ENCODE data around the gene TIAL1.
A peak's percentile ranks its signal among the peaks of the same experiment; 100 is the strongest.
"Not testable (repeated sequence)": the region's sequence is repeated elsewhere in the genome, so short reads cannot be mapped to it uniquely, and the experiment has no call there.

Gene TIAL1

DNA sequence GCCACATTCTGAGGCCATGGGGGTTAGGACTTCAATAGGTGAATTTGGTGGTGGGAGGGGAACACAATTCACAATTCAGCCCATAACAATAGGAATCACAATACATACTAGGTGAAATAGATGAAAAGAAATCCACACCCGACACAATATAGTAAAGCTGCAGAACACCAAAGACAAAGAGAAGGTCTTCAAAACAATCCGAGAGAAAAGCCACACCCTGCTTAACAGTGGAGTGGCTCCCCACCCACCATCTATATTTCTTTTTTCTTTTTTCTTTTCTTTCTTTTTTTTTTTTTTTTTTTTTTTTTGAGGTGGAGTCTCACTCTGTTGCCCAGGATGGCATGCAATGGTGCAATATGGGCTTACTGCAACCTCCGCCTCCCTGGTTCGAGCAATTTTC, 14.7 kb upstream of the TIAL1 start:
- no peak for DNase-seq

- no peak for DNase-seq
Observed at GRCh38 chr10:119609516-119609915, 12.8 kb upstream of the TIAL1 start.

DNA sequence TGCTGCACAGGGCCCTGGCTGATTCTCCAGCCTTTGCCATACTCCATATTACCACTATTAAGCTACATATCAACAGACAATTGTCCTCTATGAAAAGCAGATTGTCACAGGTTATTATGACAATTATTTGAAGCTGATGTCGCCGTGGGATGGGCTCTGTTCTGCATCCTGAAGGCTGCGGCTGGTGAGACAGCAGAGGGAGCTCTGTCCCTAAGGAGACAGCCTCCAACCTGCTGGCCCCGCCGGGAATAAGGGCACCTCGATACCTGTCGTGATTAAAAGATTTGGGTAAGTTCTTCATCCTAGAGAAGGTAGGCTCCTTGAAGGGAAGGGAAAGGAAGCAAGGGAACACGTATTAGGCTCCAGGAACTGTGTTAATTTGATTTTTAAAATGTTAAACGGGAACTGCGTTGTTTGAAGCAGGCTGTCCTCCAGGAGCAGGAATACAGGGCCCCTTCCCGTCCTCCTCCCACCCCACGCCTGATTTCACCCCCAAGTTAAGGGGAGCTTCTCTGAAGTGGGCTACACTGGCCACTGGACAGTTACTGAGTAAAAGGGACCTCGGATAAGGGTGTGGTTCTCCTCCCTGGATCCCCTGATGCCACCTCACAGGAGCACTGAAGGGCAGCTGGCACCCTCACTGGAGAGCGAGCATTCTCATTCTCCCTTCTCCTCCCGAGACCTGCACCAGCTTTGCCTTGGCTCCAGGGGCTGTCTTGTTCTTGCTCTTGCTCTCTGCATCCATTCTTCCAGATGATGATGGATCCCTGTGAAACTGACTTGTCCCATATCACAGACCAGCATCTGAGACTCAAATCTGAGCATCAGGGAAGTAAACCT, 11.8 kb upstream of the TIAL1 start:
- peak; percentile 30 for DNase-seq

GRCh38 chr10:119604468-119604867, 7.7 kb upstream of the TIAL1 start:
- no peak for DNase-seq

GRCh38 chr10:119602241-119603095, 5.7 kb upstream of the TIAL1 start:
- DNase-seq, result peak; percentile 10

DNA sequence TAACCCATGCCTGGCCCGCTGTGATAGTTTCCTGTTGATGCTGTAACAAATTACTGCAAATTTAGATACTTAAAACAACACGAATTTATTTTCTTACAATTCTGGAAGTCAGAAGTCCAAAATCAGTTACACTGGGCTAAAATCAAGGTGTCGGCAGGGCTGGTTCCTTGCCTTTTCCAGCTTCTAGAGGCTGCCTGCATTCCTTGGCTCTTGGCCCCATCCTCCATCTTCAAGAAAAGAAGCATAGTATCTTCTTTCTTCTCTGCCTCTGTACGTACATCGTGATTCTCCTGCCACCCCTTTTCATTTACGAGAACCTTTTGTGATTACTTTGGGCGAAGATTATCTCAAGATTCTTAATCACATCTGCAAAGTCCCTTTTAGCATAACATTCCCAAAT, 1.6 kb upstream of the TIAL1 start:
- DNase-seq, result no peak

DNA sequence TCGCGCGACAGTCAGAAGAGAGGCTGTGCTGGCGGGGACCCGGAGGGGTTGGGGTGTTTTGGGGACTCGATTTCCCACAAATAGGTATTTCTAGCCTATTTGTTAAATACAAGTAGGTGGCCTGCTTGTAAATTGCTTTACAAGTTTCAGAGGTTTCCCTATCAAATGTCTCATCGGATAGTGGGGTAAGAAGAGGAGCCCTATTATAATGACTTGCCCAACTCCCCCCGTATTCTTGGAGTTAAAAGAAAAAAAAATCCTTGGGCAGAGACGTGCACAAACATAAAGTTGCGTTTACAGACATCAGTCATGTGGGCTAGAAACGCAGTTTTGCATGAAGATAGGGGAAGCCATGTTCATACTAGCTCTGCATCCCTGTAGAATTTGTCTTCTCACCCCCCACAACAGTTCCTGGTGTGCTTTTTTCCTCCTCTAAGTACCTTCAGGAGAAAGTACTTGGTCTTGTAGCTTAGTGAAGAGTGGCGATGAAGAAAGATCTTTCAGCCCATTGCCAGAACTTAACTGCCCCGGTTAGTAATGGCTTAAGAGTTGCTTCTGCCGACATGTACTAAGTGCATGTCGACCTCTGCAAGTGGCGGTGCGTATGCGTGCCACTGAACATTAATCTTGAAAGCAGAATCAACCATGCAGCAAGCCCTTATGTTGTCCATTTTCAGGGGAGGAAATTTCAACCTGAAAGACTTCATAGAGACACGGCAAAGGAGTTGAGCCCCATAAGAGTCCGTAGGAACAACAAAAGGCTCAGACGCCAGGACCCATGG, 832 bp upstream of the TIAL1 start:
- no peak for DNase-seq

DNA sequence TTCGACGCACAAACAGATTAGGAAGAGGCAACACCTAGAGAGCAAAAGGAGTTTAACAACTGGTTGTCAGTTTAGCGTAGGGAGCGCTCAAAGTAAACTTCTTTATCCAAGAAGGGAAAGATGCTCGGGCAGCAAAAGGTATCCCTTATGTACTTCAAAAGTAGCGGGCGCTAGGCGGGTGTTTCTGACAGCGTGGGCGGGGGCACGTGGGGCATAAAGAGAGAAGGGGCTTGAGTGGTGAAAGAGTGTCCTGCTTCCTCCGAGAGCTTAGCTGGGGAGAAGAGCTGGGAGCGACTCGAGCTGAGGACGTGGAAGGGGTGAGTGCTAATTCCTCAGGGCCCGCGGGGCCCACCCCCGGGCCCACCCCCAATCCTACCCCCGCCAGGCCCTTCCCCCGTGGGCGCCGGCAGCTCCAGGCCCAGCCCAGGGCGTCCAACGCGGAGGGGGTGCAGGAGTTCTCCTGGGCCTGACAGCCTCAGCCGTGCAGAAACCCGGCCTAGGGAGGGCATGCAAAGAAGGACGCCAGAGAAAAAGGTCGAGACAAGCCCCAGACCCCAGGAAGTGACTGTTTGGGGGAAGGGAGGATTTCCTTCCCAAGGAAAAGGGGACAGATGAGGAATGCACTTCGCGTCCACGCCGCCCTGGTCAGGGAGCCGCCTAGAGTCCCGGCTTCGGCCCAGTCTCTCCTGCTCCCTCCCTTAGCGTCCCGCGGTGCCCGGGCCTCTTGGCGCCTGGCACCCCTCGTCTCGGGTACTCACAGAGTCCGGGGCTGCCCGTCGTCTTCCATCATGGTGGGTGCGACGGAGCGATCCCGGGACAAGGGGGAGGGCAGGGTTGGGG, 868 bp downstream of the TIAL1 start:
- DNase-seq, result peak; percentile 43

- no peak for DNase-seq
Observed at GRCh38 chr10:119595134-119595675, 1.6 kb downstream of the TIAL1 start.

- no peak for DNase-seq
Observed at GRCh38 chr10:119588071-119588470, 8.7 kb downstream of the TIAL1 start.

- DNase-seq, result no peak
Observed at GRCh38 chr10:119578355-119578754, 18.4 kb downstream of the TIAL1 start.

GRCh38 chr10:119575991-119576390, 20.8 kb downstream of the TIAL1 start:
- DNase-seq, result no peak

DNA sequence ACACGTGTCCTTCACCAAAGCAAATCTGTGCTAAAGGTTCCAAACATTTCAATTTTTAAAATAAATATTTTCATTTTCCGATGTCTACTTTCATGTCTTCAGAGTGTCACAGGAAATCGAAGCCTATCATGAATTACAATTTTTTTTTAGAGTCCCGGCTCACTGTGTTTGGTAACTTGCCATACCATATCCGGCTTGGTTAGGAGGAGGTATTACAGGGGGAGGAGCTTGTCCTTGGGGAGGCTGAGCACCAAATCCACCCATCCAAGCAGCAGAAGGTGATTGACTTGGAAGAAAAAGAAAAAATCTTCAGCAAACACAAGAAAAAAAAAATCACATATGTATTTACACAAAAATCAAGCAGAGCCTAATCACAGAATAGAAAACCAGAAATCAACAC, 21.3 kb downstream of the TIAL1 start:
- DNase-seq, result no peak

- no peak for DNase-seq
Observed at GRCh38 chr10:119567978-119568377, 28.8 kb downstream of the TIAL1 start.

DNA sequence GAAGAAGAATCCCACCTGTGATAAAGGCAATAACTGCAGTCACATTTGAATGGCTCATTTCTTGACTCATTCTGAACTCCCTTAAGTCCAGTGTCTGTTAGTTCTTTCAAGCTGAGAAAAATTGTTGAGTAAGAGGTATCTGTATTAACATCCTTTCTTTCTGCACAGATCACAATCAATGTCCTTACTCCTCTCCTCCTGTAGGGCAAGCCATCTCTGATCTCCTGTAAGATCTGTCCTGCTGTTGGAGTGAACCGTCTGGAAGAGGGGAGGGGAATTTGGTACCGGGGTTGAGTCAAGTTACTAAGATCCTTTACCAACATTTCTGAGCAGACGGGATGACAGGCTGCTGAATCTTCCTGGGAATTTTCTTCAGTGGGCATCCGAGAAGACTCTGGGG, 34.7 kb downstream of the TIAL1 start:
- DNase-seq, result no peak

GRCh38 chr10:119559511-119559910, 37.3 kb downstream of the TIAL1 start:
- not testable (repeated sequence) for DNase-seq

GRCh38 chr10:119556081-119556480, 40.7 kb downstream of the TIAL1 start:
- not testable (repeated sequence) for DNase-seq

- no peak for DNase-seq
Observed at GRCh38 chr10:119555178-119555784, 41.5 kb downstream of the TIAL1 start.

- no peak for DNase-seq
Observed at GRCh38 chr10:119550827-119551226, 45.9 kb downstream of the TIAL1 start.

GRCh38 chr10:119549247-119549999, 47.3 kb downstream of the TIAL1 start:
- no peak for DNase-seq

DNA sequence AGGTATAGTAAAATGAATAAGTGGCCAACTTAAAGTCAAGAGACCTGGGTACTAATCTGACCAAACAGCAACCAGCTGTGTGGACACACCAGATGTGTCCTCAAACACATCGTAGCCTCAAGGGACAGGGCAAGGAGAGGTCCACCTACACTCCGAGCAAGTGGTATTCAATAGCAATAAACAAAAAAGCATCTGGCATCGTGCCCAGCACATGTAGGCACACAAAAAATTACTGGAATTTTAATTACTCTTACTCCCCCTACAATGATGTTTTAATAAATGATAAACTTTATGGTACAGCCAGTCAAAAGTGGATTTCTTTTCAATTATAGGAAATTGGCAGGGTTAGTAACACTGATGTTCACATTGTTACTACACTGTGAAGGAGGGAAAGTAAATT, 50.8 kb downstream of the TIAL1 start:
- DNase-seq, result no peak

Data from activated CD4-positive, alpha-beta T cell treated with anti-CD3 and anti-CD28 coated beads, Interleukin-2, amount 50 U/mL, for 1 hour (primary cell).